ENCODE data around the gene RPS19BP1. TPM values are rescaled to one million over a fixed set of nuclear protein-coding genes. Genes with fewer than 3 reads are reported as not detected.
"Not testable (repeated sequence)": the region's sequence is repeated elsewhere in the genome, so short reads cannot be mapped to it uniquely, and the experiment has no call there.

RPS19BP1 gene
- total and polyA plus RNA-seq, 5 experiments from 2014 or later: 76.1 to 129 (median 122) TPM

GRCh38 chr22:39518144-39518786 lies 14.3 kb downstream of the RPS19BP1 start:
- Mint-ChIP-seq H3K27me3 (peaks cover 0 to 4% (median 0%) of the 10 kb centered on the region in 5 donors), H3K9me3 (peaks cover 0 to 3% (median 0%) of the 10 kb centered on the region in 9 donors), H3K36me3 (peaks cover 8 to 65% (median 31%) of the 10 kb centered on the region in 3 donors), H3K27ac (peak overlapping the region in 7 of 10 donors; percentile 41 to 100 (median 91)), H3K4me3 (peak overlapping the region in 8 of 10 donors; percentile 19 to 100 (median 98)), H3K4me1 (peaks cover 15 to 48% (median 37%) of the 10 kb centered on the region in 4 donors)
- POLR2A ChIA-PET: interaction anchor here (0.9 to 7.5 kb wide), 3 partner anchors 14 to 369 kb away, joined by 3 to 135 read pairs (median 13); partner anchors contain the start of genes RPL3 and RPS19BP1
- DNase-seq (no peak), ATAC-seq (no peak)

GRCh38 chr22:39517470-39517869 lies 15.1 kb downstream of the RPS19BP1 start:
- Mint-ChIP-seq H3K4me3 (peak overlapping the region in 1 of 10 donors; percentile 38), H3K9me3 (peaks cover 0 to 3% (median 0%) of the 10 kb centered on the region in 9 donors), H3K27me3 (peaks cover 0 to 4% (median 0%) of the 10 kb centered on the region in 5 donors), H3K4me1 (peaks cover 17 to 40% (median 29%) of the 10 kb centered on the region in 4 donors), H3K36me3 (peaks cover 8 to 65% (median 28%) of the 10 kb centered on the region in 3 donors), H3K27ac (peak overlapping the region in 1 of 10 donors; percentile 48)
- no peak for ATAC-seq
- POLR2A ChIA-PET: interaction anchor here (0.9 to 7.5 kb wide), 4 partner anchors 12 to 368 kb away, joined by 3 to 135 read pairs (median 10); partner anchors contain the start of genes RPL3 and RPS19BP1
- DNase-seq: no peak

GRCh38 chr22:39515266-39516050 lies 17.1 kb downstream of the RPS19BP1 start:
- Mint-ChIP-seq H3K27me3 (peaks cover 0 to 4% (median 0%) of the 10 kb centered on the region in 5 donors), H3K36me3 (peaks cover 0 to 67% (median 16%) of the 10 kb centered on the region in 3 donors), H3K9me3 (peaks cover 0 to 3% (median 0%) of the 10 kb centered on the region in 9 donors), H3K4me3 (no peak overlapping the region), H3K27ac (peak overlapping the region in 2 of 10 donors; percentile 4 to 66), H3K4me1 (peaks cover 8 to 24% (median 17%) of the 10 kb centered on the region in 4 donors)
- POLR2A ChIA-PET: interaction anchor here (0.6 to 7.5 kb wide), 14 partner anchors 10 to 196 kb away, joined by 3 to 135 read pairs (median 4); partner anchors contain the start of genes MIEF1, RPL3, RPS19BP1 and TAB1
- ATAC-seq (no peak), DNase-seq (no peak)

- H3K27ac Mint-ChIP-seq: peak overlapping the region in 5 of 10 donors; percentile 25 to 69 (median 47)
- H3K4me1 Mint-ChIP-seq: peaks cover 9 to 25% (median 17%) of the 10 kb centered on the region in 4 donors
- H3K27me3 Mint-ChIP-seq: no peaks in the 10 kb centered on the region
- POLR2A ChIA-PET: interaction anchor here (0.6 to 7.5 kb wide), 8 partner anchors 10 to 195 kb away, joined by 3 to 135 read pairs (median 4); partner anchors contain the start of genes MIEF1, RPL3 and RPS19BP1
- H3K4me3 Mint-ChIP-seq: no peak overlapping the region
- H3K36me3 Mint-ChIP-seq: peaks cover 0 to 74% (median 17%) of the 10 kb centered on the region in 3 donors
- ATAC-seq (peak in 1 of 2 donors; percentile 37), DNase-seq (peak in 6 of 10 donors; percentile 42 to 53 (median 50))
- H3K9me3 Mint-ChIP-seq: no peaks in the 10 kb centered on the region
These were observed 18.1 kb downstream of the RPS19BP1 start for GRCh38 chr22:39514373-39514973.

GRCh38 chr22:39513791-39514190 lies 18.8 kb downstream of the RPS19BP1 start:
- Mint-ChIP-seq H3K36me3 (peaks cover 0 to 80% (median 17%) of the 10 kb centered on the region in 3 donors), H3K4me3 (no peak overlapping the region), H3K27ac (no peak overlapping the region), H3K4me1 (peaks cover 12 to 22% (median 19%) of the 10 kb centered on the region in 4 donors), H3K27me3 (no peaks in the 10 kb centered on the region), H3K9me3 (no peaks in the 10 kb centered on the region)
- POLR2A ChIA-PET: interaction anchor here (1.3 to 3.4 kb wide), 3 partner anchors 11 to 80 kb away, joined by 3 to 14 read pairs (median 5); partner anchors contain the start of gene MIEF1
- DNase-seq: no peak
- no peak for ATAC-seq

- Mint-ChIP-seq H3K27me3 (no peaks in the 10 kb centered on the region), H3K36me3 (peaks cover 0 to 90% (median 17%) of the 10 kb centered on the region in 3 donors), H3K9me3 (no peaks in the 10 kb centered on the region), H3K4me3 (no peak overlapping the region), H3K4me1 (peaks cover 16 to 33% (median 24%) of the 10 kb centered on the region in 4 donors), H3K27ac (no peak overlapping the region)
- DNase-seq (no peak), ATAC-seq (no peak)
- POLR2A ChIA-PET: interaction anchor here (1.2 to 1.6 kb wide), 3 partner anchors 10 to 112 kb away, joined by 6 to 7 read pairs (median 6); partner anchors contain the start of genes MIEF1 and TAB1
These were observed 20.5 kb downstream of the RPS19BP1 start for GRCh38 chr22:39512026-39512425.

- H3K27me3 Mint-ChIP-seq: no peaks in the 10 kb centered on the region
- H3K36me3 Mint-ChIP-seq: peaks cover 7 to 94% (median 24%) of the 10 kb centered on the region in 3 donors
- DNase-seq (no peak), ATAC-seq (no peak)
- POLR2A ChIA-PET: interaction anchor here (0.8 to 1.0 kb wide), 2 partner anchors 9 to 18 kb away, joined by 3 to 4 read pairs; partner anchors contain the start of gene ATF4
- H3K4me1 Mint-ChIP-seq: peaks cover 20 to 41% (median 32%) of the 10 kb centered on the region in 4 donors
- H3K27ac Mint-ChIP-seq: no peak overlapping the region
- H3K4me3 Mint-ChIP-seq: no peak overlapping the region
- H3K9me3 Mint-ChIP-seq: no peaks in the 10 kb centered on the region
These were observed 21.3 kb downstream of the RPS19BP1 start for GRCh38 chr22:39511226-39511625.

GRCh38 chr22:39510529-39511149 lies 21.9 kb downstream of the RPS19BP1 start:
- Mint-ChIP-seq H3K36me3 (peaks cover 7 to 94% (median 24%) of the 10 kb centered on the region in 3 donors), H3K4me3 (no peak overlapping the region), H3K27ac (peak overlapping the region in 2 of 10 donors; percentile 2 to 11), H3K4me1 (peaks cover 26 to 45% (median 36%) of the 10 kb centered on the region in 4 donors), H3K9me3 (no peaks in the 10 kb centered on the region), H3K27me3 (no peaks in the 10 kb centered on the region)
- ATAC-seq (no peak), DNase-seq (no peak)
- POLR2A ChIA-PET: interaction anchor here (0.8 to 1.0 kb wide), 3 partner anchors 9 to 18 kb away, joined by 3 to 4 read pairs (median 3); partner anchors contain the start of gene ATF4

- peak overlapping the region in 4 of 10 donors; percentile 33 to 90 (median 40) for H3K27ac Mint-ChIP-seq
- ATAC-seq (no peak), DNase-seq (no peak)
- no peaks in the 10 kb centered on the region for H3K9me3 Mint-ChIP-seq
- POLR2A ChIA-PET: interaction anchor here (0.6 kb wide), 2 partner anchors 12 to 163 kb away, joined by 3 to 4 read pairs; no protein-coding TSS in a partner anchor
- peaks cover 27 to 56% (median 46%) of the 10 kb centered on the region in 4 donors for H3K4me1 Mint-ChIP-seq
- peak overlapping the region in 1 of 10 donors; percentile 38 for H3K4me3 Mint-ChIP-seq
- no peaks in the 10 kb centered on the region for H3K27me3 Mint-ChIP-seq
- H3K36me3 Mint-ChIP-seq: peaks cover 7 to 90% (median 23%) of the 10 kb centered on the region in 3 donors
These were observed 24.2 kb downstream of the RPS19BP1 start for GRCh38 chr22:39508393-39508792.

- ATAC-seq, DNase-seq, H3K27me3 Mint-ChIP-seq, H3K9me3 Mint-ChIP-seq, H3K4me3 Mint-ChIP-seq: not testable (repeated sequence)
- Mint-ChIP-seq H3K4me1 (peaks cover 27 to 67% (median 54%) of the 10 kb centered on the region in 4 donors), H3K36me3 (peaks cover 7 to 77% (median 22%) of the 10 kb centered on the region in 3 donors), H3K27ac (peak overlapping the region in 2 of 10 donors; percentile 68 to 77)
- POLR2A ChIA-PET: interaction anchor here (0.6 kb wide), 1 partner anchor 172 kb away, joined by 3 read pairs; no protein-coding TSS in a partner anchor
These were observed 25.5 kb downstream of the RPS19BP1 start for GRCh38 chr22:39507021-39507420.

GRCh38 chr22:39504071-39504470 lies 28.5 kb downstream of the RPS19BP1 start:
- ATAC-seq (no peak), DNase-seq (no peak)
- POLR2A ChIA-PET: interaction anchor here (6.5 kb wide), 1 partner anchor 18 kb away, joined by 72 read pairs; the partner anchor contains the start of gene ATF4
- Mint-ChIP-seq H3K4me1 (peaks cover 27 to 60% (median 53%) of the 10 kb centered on the region in 4 donors), H3K4me3 (peak overlapping the region in 9 of 10 donors; percentile 83 to 98 (median 96)), H3K27ac (peak overlapping the region in 6 of 10 donors; percentile 13 to 96 (median 58)), H3K36me3 (peaks cover 7 to 47% (median 20%) of the 10 kb centered on the region in 3 donors), H3K9me3 (no peaks in the 10 kb centered on the region), H3K27me3 (no peaks in the 10 kb centered on the region)

Data from naive thymus-derived CD8-positive, alpha-beta T cell (primary cell).